Prostate gland (tissue), 2 donors: ENCODE results near the gene OVCA2. TPM values are rescaled to one million over a fixed set of nuclear protein-coding genes. Genes with fewer than 3 reads are reported as not detected.
A peak's percentile ranks its signal among the peaks of the same experiment; 100 is the strongest.

Source experiments
- DNase-seq: peaks from one replicate; pipeline ENCODE4 v3.0.0-alpha.2; 2019; ENCODE audit warnings: low spot score
- H3K27ac ChIP-seq, 2 donors: fragments of 200-600 bp; sonication (generic); 2 replicates each; pipeline ENCODE4 v1.5.1; 2017 to 2019
- H3K27me3 ChIP-seq: fragments of 200-600 bp; sonication (generic); replicated peaks from 2 replicates; pipeline ENCODE4 v1.5.1; 2019; ENCODE audit not compliant: insufficient read depth
- H3K36me3 ChIP-seq, 2 donors: fragments of 200-600 bp; sonication (generic); 1 replicate in 1 of 2; 2 replicates in 1 of 2; pipeline versions ENCODE4 v1.5.1 to v1.8.1; 2017 to 2019
- H3K4me1 ChIP-seq: fragments of 200-600 bp; sonication (generic); replicated peaks from 2 replicates; pipeline ENCODE4 v1.5.1; 2019
- H3K4me3 ChIP-seq, 2 donors: fragments of 200-600 bp; sonication (generic); 2 replicates each; pipeline ENCODE4 v1.5.1; 2017 to 2019
- H3K9me3 ChIP-seq: fragments of 200-600 bp; sonication (generic); 2 replicates; pipeline ENCODE4 v1.5.1; 2017
- CTCF ChIP-seq, 4 experiments: fragments of 200-600 bp in 2 of 4; fragments of 450-650 bp in 2 of 4; sonication (generic) in 2 of 4; IDR thresholded peaks; 1 replicate in 3 of 4; 2 replicates in 1 of 4; pipeline ENCODE4 v1.5.1; 2016 to 2019; ENCODE audit warnings: antibody characterized with exemption in 4 of 4, mild to moderate bottlenecking in 2 of 4, moderate library complexity in 2 of 4
- POLR2A ChIP-seq: fragments of 450-650 bp; IDR thresholded peaks from one replicate; pipeline ENCODE4 v1.6.1; 2016; ENCODE audit warnings: antibody characterized with exemption, mild to moderate bottlenecking
- POLR2AphosphoS5 ChIP-seq: sonication (generic); formaldehyde crosslinking; IDR thresholded peaks from one replicate; pipeline ENCODE4 v1.6.1; 2017; ENCODE audit warnings: antibody characterized with exemption
- WGBS: methylation state at CpG from one replicate; pipeline ENCODE4 v1.1.5; 2018; 5-methylcytosine and 5-hydroxymethylcytosine counted together
- intact Hi-C: fragments of 100-400 bp; cut with DNase I; formaldehyde crosslinking; loops from one replicate; pipeline ENCODE4 v1.14.2; 2022
- total RNA-seq, 2 donors: library from RNA; depleted of rRNA; stranded (reverse); fragments of >200 nt; gene quantifications; one replicate each; pipeline ENCODE4 v1.1.0, GENCODE V29; 2016

OVCA2 gene
- total RNA-seq, 2 donors from 2014 or later: 52.2 to 57.5 TPM

- no peak for TF ChIP-seq POLR2A
- WGBS: 88% methylated on average over 5 of the region's 5 CpGs
- Histone ChIP-seq H3K4me1 (no peaks in the 10 kb centered on the region), H3K27me3 (no peaks in the 10 kb centered on the region), H3K9me3 (no peaks in the 10 kb centered on the region), H3K27ac (no peak overlapping the region), H3K4me3 (no peak overlapping the region), H3K36me3 (peaks cover 0 to 3% of the 10 kb centered on the region in 2 donors)
- DNase-seq: no peak
- intact Hi-C loops: no loop called here
Observed at GRCh38 chr17:2028234-2028614, 13.6 kb upstream of the OVCA2 start.

- no peak overlapping the region for H3K4me3 ChIP-seq
- intact Hi-C loops: no loop called here
- 54% methylated on average over 6 of the region's 6 CpGs for WGBS
- H3K27ac ChIP-seq: no peak overlapping the region
- no peaks in the 10 kb centered on the region for H3K4me1 ChIP-seq
- no peaks in the 10 kb centered on the region for H3K27me3 ChIP-seq
- no peak for TF ChIP-seq CTCF (IDR thresholded peaks at IDR 0.05)
- TF ChIP-seq POLR2A: no peak
- no peak for TF ChIP-seq POLR2AphosphoS5
- H3K9me3 ChIP-seq: no peaks in the 10 kb centered on the region
- peaks cover 0 to 8% of the 10 kb centered on the region in 2 donors for H3K36me3 ChIP-seq
- DNase-seq: no peak
Observed at GRCh38 chr17:2028737-2029136, 13.1 kb upstream of the OVCA2 start.

GRCh38 chr17:2029911-2030778 is 11.7 kb upstream of the OVCA2 start, which contains the start of gene DPH1:
Gene DPH1 (plus strand): TSS chr17:2030153. CDS start chr17:2030170, 17 bp downstream.
- peaks cover 0 to 9% of the 10 kb centered on the region in 2 donors for H3K36me3 ChIP-seq
- intact Hi-C loops: loop anchor here (5.0 kb wide), 1 partner anchor 308 kb away; the partner anchor contains the start of gene WDR81
- no peaks in the 10 kb centered on the region for H3K27me3 ChIP-seq
- H3K4me1 ChIP-seq: no peaks in the 10 kb centered on the region
- DNase-seq: peak; percentile 86
- TF ChIP-seq POLR2AphosphoS5 (peak; percentile 98), POLR2A (peak; percentile 47), CTCF (IDR thresholded peaks at IDR 0.05) (peak in 2 of 4 experiments; percentile 26 to 34)
- H3K4me3 ChIP-seq: peak within 1 kb of the TSS; percentile 82 to 84
- 2% methylated on average over 55 of the region's 59 CpGs for WGBS
- no peaks in the 10 kb centered on the region for H3K9me3 ChIP-seq
- H3K27ac ChIP-seq: peak within 1 kb of the TSS; percentile 61 to 62

- Histone ChIP-seq H3K9me3 (no peaks in the 10 kb centered on the region), H3K4me3 (peak overlapping the region; percentile 82 to 84), H3K27me3 (no peaks in the 10 kb centered on the region), H3K27ac (peak overlapping the region in 1 of 2 donors; percentile 61), H3K36me3 (peaks cover 0 to 9% of the 10 kb centered on the region in 2 donors), H3K4me1 (no peaks in the 10 kb centered on the region)
- TF ChIP-seq CTCF (IDR thresholded peaks at IDR 0.05) (peak in 2 of 4 experiments; percentile 51 to 63), POLR2A (no peak), POLR2AphosphoS5 (no peak)
- DNase-seq: no peak
- intact Hi-C loops: loop anchor here (5.0 kb wide), 1 partner anchor 308 kb away; the partner anchor contains the start of gene WDR81
- WGBS: 14% methylated on average over 10 of the region's 10 CpGs
Observed at GRCh38 chr17:2030779-2031163, 11.1 kb upstream of the OVCA2 start.

GRCh38 chr17:2033153-2033552 is 8.7 kb upstream of the OVCA2 start:
- intact Hi-C loops: loop anchor here (5.0 kb wide), 1 partner anchor 311 kb away; the partner anchor contains the start of gene WDR81
- no peaks in the 10 kb centered on the region for H3K9me3 ChIP-seq

More at GRCh38 chr17:2033153-2033552, 8.7 kb upstream of the OVCA2 start:
- peaks cover 0 to 13% of the 10 kb centered on the region in 2 donors for H3K36me3 ChIP-seq
- no peaks in the 10 kb centered on the region for H3K27me3 ChIP-seq
- TF ChIP-seq POLR2AphosphoS5 (no peak), POLR2A (no peak), CTCF (IDR thresholded peaks at IDR 0.05) (no peak)
- no peak for DNase-seq
- WGBS: 88% methylated on average over 7 of the region's 7 CpGs
- no peak overlapping the region for H3K27ac ChIP-seq
- no peak overlapping the region for H3K4me3 ChIP-seq
- no peaks in the 10 kb centered on the region for H3K4me1 ChIP-seq
